COR-L47 (cell line): Measurements from ENCODE around the gene RAD51B.

Experiments
- DNase-seq: peaks from one replicate; lab custom pipeline; 2025; lab: John Stamatoyannopoulos, UW

Gene RAD51B

GRCh38 chr14:68512088-68512487 lies 692.5 kb downstream of the RAD51B start:
- DNase-seq: no peak

- no peak for DNase-seq
These were observed 693.6 kb downstream of the RAD51B start for GRCh38 chr14:68513137-68513536.

- no peak for DNase-seq
These were observed 694.4 kb downstream of the RAD51B start for GRCh38 chr14:68513838-68514607.

- no peak for DNase-seq
These were observed 695.1 kb downstream of the RAD51B start for GRCh38 chr14:68514608-68515194.

GRCh38 chr14:68516342-68516741 lies 696.8 kb downstream of the RAD51B start:
- DNase-seq: no peak

- no peak for DNase-seq
These were observed 698.6 kb downstream of the RAD51B start for GRCh38 chr14:68518166-68518565.

GRCh38 chr14:68518761-68519670 lies 699.4 kb downstream of the RAD51B start:
- no peak for DNase-seq

- no peak for DNase-seq
These were observed 700.1 kb downstream of the RAD51B start for GRCh38 chr14:68519671-68520187.

- no peak for DNase-seq
These were observed 701.3 kb downstream of the RAD51B start for GRCh38 chr14:68520637-68521556.

- DNase-seq: no peak
These were observed 702.0 kb downstream of the RAD51B start for GRCh38 chr14:68521557-68521901.

- DNase-seq: no peak
These were observed 702.5 kb downstream of the RAD51B start for GRCh38 chr14:68521961-68522509.

- no peak for DNase-seq
These were observed 703.1 kb downstream of the RAD51B start for GRCh38 chr14:68522510-68523325.

- no peak for DNase-seq
These were observed 703.7 kb downstream of the RAD51B start for GRCh38 chr14:68523326-68523610.

- DNase-seq: no peak
These were observed 704.6 kb downstream of the RAD51B start for GRCh38 chr14:68523989-68524725.

GRCh38 chr14:68525516-68525915 lies 705.9 kb downstream of the RAD51B start:
- no peak for DNase-seq

- no peak for DNase-seq
These were observed 707.0 kb downstream of the RAD51B start for GRCh38 chr14:68526512-68527091.

- DNase-seq: no peak
These were observed 707.8 kb downstream of the RAD51B start for GRCh38 chr14:68527329-68527851.

GRCh38 chr14:68528040-68528687 lies 708.6 kb downstream of the RAD51B start:
- DNase-seq: no peak

GRCh38 chr14:68530443-68530842 lies 710.9 kb downstream of the RAD51B start:
- DNase-seq: no peak
